T-cell (primary cell): ENCODE data around the gene SCNM1. TPM values are rescaled to one million over a fixed set of nuclear protein-coding genes. Genes with fewer than 3 reads are reported as not detected.

ENCODE experiments used
- ATAC-seq, 4 experiments: fragments of 200-7000 bp in 3 of 4; fragments of 150-1000 bp in 1 of 4; cut with Tn5 transposase; replicated peaks in 1 of 4; 1 replicate in 3 of 4; 2 replicates in 1 of 4; pipeline ENCODE4 v1.10.0; 2021; ENCODE audit warnings: moderate library complexity in 3 of 4, mild to moderate bottlenecking in 2 of 4, moderate number of reproducible peaks in 1 of 4
- CTCF ChIA-PET, 2 donors: fragments of 300-600 bp; sonication (Branson Sonifier 250); formaldehyde crosslinking; loops; one replicate each; lab custom pipeline; 2022; ENCODE audit warnings: antibody characterized with exemption in 2 of 2; lab: Charles Lee
- POLR2A ChIA-PET, 2 donors: fragments of 300-600 bp; sonication (Branson Sonifier 250); formaldehyde crosslinking; loops; one replicate each; lab custom pipeline; 2022; ENCODE audit warnings: antibody characterized with exemption in 2 of 2; lab: Charles Lee
- DNase-seq, 35 experiments: peaks; one replicate each; pipeline versions ENCODE4 v3.0.0 to v3.0.0-alpha.2; 2013 to 2023
- H3K27ac ChIP-seq: one replicate; pipeline ENCODE4 v1.5.1; 2013; ENCODE audit warnings: low read length
- H3K27me3 ChIP-seq, 2 experiments: replicated peaks in 1 of 2; 1 replicate in 1 of 2; 2 replicates in 1 of 2; pipeline versions ENCODE4 v1.6.1 to v1.7.0; 2013; ENCODE audit warnings: low read length in 1 of 2, mixed read lengths in 1 of 2; ENCODE audit not compliant: control insufficient read depth in 2 of 2, insufficient read depth in 2 of 2; ENCODE audit errors: extremely low read depth in 1 of 2
- H3K36me3 ChIP-seq, 2 donors: 1 replicate in 1 of 2; 2 replicates in 1 of 2; pipeline versions ENCODE4 v1.6.1 to v1.7.0; 2013; ENCODE audit warnings: low read length in 1 of 2; ENCODE audit not compliant: control insufficient read depth in 2 of 2, insufficient read depth in 1 of 2; ENCODE audit errors: extremely low read depth in 1 of 2
- H3K4me1 ChIP-seq, 2 experiments: 1 replicate in 1 of 2; 2 replicates in 1 of 2; pipeline versions ENCODE4 v1.6.1 to v1.7.0; 2013; ENCODE audit warnings: low read length in 2 of 2, mixed read lengths in 1 of 2; ENCODE audit not compliant: insufficient read depth in 2 of 2, control insufficient read depth in 1 of 2; ENCODE audit errors: extremely low read depth in 1 of 2
- H3K4me3 ChIP-seq, 2 donors: 1 replicate in 1 of 2; 2 replicates in 1 of 2; pipeline versions ENCODE4 v1.5.1 to v1.7.0; 2013; ENCODE audit warnings: mild to moderate bottlenecking in 2 of 2, low read length in 1 of 2, moderate library complexity in 1 of 2; ENCODE audit not compliant: control insufficient read depth in 1 of 2; ENCODE audit errors: extremely low read depth in 1 of 2
- H3K9me3 ChIP-seq: 2 replicates; pipeline ENCODE4 v1.7.0; 2013
- H3K27ac Mint-ChIP-seq, 2 donors: one replicate each; pipeline ENCODE4 v1.8.0; 2020 to 2021; ENCODE audit warnings: mild to moderate bottlenecking in 2 of 2, mixed read lengths in 2 of 2
- H3K27me3 Mint-ChIP-seq, 2 donors: one replicate each; pipeline ENCODE4 v1.8.0; 2021 to 2022; ENCODE audit warnings: mixed read lengths in 2 of 2
- H3K36me3 Mint-ChIP-seq: one replicate; pipeline ENCODE4 v1.8.0; 2021; ENCODE audit warnings: mixed read lengths
- H3K4me1 Mint-ChIP-seq, 3 donors: one replicate each; pipeline ENCODE4 v1.8.0; 2020 to 2022; ENCODE audit warnings: mixed read lengths in 3 of 3, mild to moderate bottlenecking in 1 of 3
- H3K4me3 Mint-ChIP-seq, 3 donors: one replicate each; pipeline ENCODE4 v1.8.0; 2020 to 2022; ENCODE audit warnings: mild to moderate bottlenecking in 3 of 3, mixed read lengths in 3 of 3, moderate library complexity in 3 of 3
- H3K9me3 Mint-ChIP-seq, 3 donors: one replicate each; pipeline ENCODE4 v1.8.0; 2020 to 2022; ENCODE audit warnings: mixed read lengths in 3 of 3
- WGBS: methylation state at CpG from one replicate; pipeline ENCODE4 v1.1.5; 2013; ENCODE audit warnings: missing lambda C conversion rate; ENCODE audit not compliant: insufficient coverage; 5-methylcytosine and 5-hydroxymethylcytosine counted together
- total RNA-seq, 35 experiments: library from RNA in 6 of 35; stranded (reverse) in 6 of 35; fragments of 120-200 nt in 1 of 35; gene quantifications; one replicate each; pipeline versions ENCODE4 v1.2.1 to v1.2.4 and lab custom pipeline; 2013 to 2026

The SCNM1 gene
- total RNA-seq, 5 donors from 2014 or later (not counting 1 experiment from before 2014, with no cell fraction given), result 35.4 to 60.4 (median 52.4) TPM

GRCh38 chr1:151132335-151133017, 33.5 kb upstream of the SCNM1 start:
- peaks cover 0 to 4% of the 10 kb centered on the region in 2 donors for H3K27me3 Mint-ChIP-seq
- ChIA-PET CTCF (no interaction called here), POLR2A (no interaction called here)
- H3K4me1 Mint-ChIP-seq, result peaks cover 7 to 14% (median 13%) of the 10 kb centered on the region in 3 donors
- H3K4me3 ChIP-seq, result no peak overlapping the region
- H3K36me3 Mint-ChIP-seq, result peaks cover 6% of the 10 kb centered on the region
- H3K9me3 ChIP-seq, result no peaks in the 10 kb centered on the region
- 97% methylated on average over 61 of the region's 74 CpGs for WGBS
- H3K9me3 Mint-ChIP-seq, result no peaks in the 10 kb centered on the region
- ATAC-seq (no peak), DNase-seq (no peak)
- no peaks in the 10 kb centered on the region for H3K36me3 ChIP-seq
- H3K27ac Mint-ChIP-seq, result no peak overlapping the region
- no peak overlapping the region for H3K27ac ChIP-seq
- peaks cover 2 to 11% of the 10 kb centered on the region in 2 experiments for H3K4me1 ChIP-seq
- H3K4me3 Mint-ChIP-seq, result peak overlapping the region in 2 of 3 donors; percentile 71 to 77
- peaks cover 0 to 13% of the 10 kb centered on the region in 2 experiments for H3K27me3 ChIP-seq

- CTCF ChIA-PET, result interaction anchor here in 1 of 2 donors (0.6 kb wide), 1 partner anchor 248 kb away, joined by 3 read pairs; no protein-coding TSS in a partner anchor
- Histone ChIP-seq H3K27me3 (peaks cover 0 to 13% of the 10 kb centered on the region in 2 experiments), H3K9me3 (no peaks in the 10 kb centered on the region), H3K4me1 (peaks cover 2 to 11% of the 10 kb centered on the region in 2 experiments), H3K36me3 (no peaks in the 10 kb centered on the region), H3K27ac (no peak overlapping the region), H3K4me3 (no peak overlapping the region)
- DNase-seq (no peak), ATAC-seq (no peak)
- H3K36me3 Mint-ChIP-seq, result peaks cover 6% of the 10 kb centered on the region
- H3K27ac Mint-ChIP-seq, result no peak overlapping the region
- peaks cover 0 to 4% of the 10 kb centered on the region in 2 donors for H3K27me3 Mint-ChIP-seq
- POLR2A ChIA-PET, result no interaction called here
- H3K4me3 Mint-ChIP-seq, result no peak overlapping the region
- peaks cover 7 to 14% (median 13%) of the 10 kb centered on the region in 3 donors for H3K4me1 Mint-ChIP-seq
- 97% methylated on average over 49 of the region's 65 CpGs for WGBS
- H3K9me3 Mint-ChIP-seq, result no peaks in the 10 kb centered on the region
Measured at GRCh38 chr1:151133018-151133806, 32.7 kb upstream of the SCNM1 start.

GRCh38 chr1:151134396-151134795, 31.5 kb upstream of the SCNM1 start:
- H3K36me3 ChIP-seq, result no peaks in the 10 kb centered on the region
- H3K36me3 Mint-ChIP-seq, result peaks cover 6% of the 10 kb centered on the region
- peaks cover 2 to 11% of the 10 kb centered on the region in 2 experiments for H3K4me1 ChIP-seq
- H3K4me1 Mint-ChIP-seq, result peaks cover 7 to 14% (median 13%) of the 10 kb centered on the region in 3 donors
- CTCF ChIA-PET, result interaction anchor here in 1 of 2 donors (0.5 kb wide), 1 partner anchor 91 kb away, joined by 3 read pairs; no protein-coding TSS in a partner anchor
- H3K4me3 ChIP-seq, result no peak overlapping the region
- H3K27me3 Mint-ChIP-seq, result peaks cover 0 to 4% of the 10 kb centered on the region in 2 donors
- H3K9me3 ChIP-seq, result no peaks in the 10 kb centered on the region
- peak overlapping the region in 1 of 2 donors; percentile 4 for H3K27ac Mint-ChIP-seq
- H3K9me3 Mint-ChIP-seq, result no peaks in the 10 kb centered on the region
- H3K27ac ChIP-seq, result no peak overlapping the region
- WGBS, result no CpG with 5 or more reads among the region's 3 CpGs
- POLR2A ChIA-PET, result interaction anchor here in 1 of 2 donors (0.7 kb wide), 1 partner anchor 21 kb away, joined by 3 read pairs; no protein-coding TSS in a partner anchor
- H3K4me3 Mint-ChIP-seq, result no peak overlapping the region
- no peak for ATAC-seq
- no peak for DNase-seq
- H3K27me3 ChIP-seq, result peaks cover 0 to 13% of the 10 kb centered on the region in 2 experiments

DNA sequence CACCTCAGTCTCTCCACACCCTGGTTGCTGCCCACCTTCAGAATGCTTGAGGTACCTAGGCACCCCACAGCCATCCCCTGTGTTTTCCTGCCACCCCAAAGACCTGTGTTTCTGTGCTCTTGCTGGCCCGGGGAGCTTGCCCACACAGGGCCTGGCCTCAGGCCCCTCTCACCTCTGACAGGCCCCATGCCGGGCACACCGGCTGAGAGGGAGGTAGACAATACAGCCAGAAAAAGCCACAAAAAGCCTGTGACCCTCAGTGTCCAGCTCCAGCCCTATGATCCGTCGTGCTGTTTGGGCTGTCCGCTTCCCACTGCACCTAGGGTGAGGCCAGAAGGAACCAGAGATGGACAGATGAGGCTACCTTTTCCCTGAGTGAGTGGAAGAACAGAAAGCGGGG, 31.0 kb upstream of the SCNM1 start:
- H3K4me1 Mint-ChIP-seq, result peaks cover 7 to 14% (median 13%) of the 10 kb centered on the region in 3 donors
- peaks cover 0 to 4% of the 10 kb centered on the region in 2 donors for H3K27me3 Mint-ChIP-seq
- CTCF ChIA-PET, result interaction anchor here in 1 of 2 donors (0.6 kb wide), 1 partner anchor 16 kb away, joined by 3 read pairs; no protein-coding TSS in a partner anchor
- H3K36me3 Mint-ChIP-seq, result peaks cover 6% of the 10 kb centered on the region
- WGBS, result 86% methylated on average over 5 of the region's 7 CpGs
- Histone ChIP-seq H3K27me3 (peaks cover 0 to 13% of the 10 kb centered on the region in 2 experiments), H3K4me1 (peaks cover 2 to 11% of the 10 kb centered on the region in 2 experiments), H3K4me3 (no peak overlapping the region), H3K9me3 (no peaks in the 10 kb centered on the region), H3K27ac (no peak overlapping the region), H3K36me3 (no peaks in the 10 kb centered on the region)
- no peak overlapping the region for H3K27ac Mint-ChIP-seq
- no peak overlapping the region for H3K4me3 Mint-ChIP-seq
- H3K9me3 Mint-ChIP-seq, result no peaks in the 10 kb centered on the region
- ATAC-seq (no peak), DNase-seq (no peak)
- POLR2A ChIA-PET, result interaction anchor here in 1 of 2 donors (0.5 kb wide), 1 partner anchor 74 kb away, joined by 3 read pairs; no protein-coding TSS in a partner anchor

GRCh38 chr1:151135433-151136385, 30.2 kb upstream of the SCNM1 start:
- Mint-ChIP-seq H3K4me1 (peaks cover 7 to 10% (median 10%) of the 10 kb centered on the region in 3 donors), H3K36me3 (peaks cover 6% of the 10 kb centered on the region), H3K4me3 (no peak overlapping the region), H3K27me3 (peaks cover 0 to 4% of the 10 kb centered on the region in 2 donors), H3K27ac (no peak overlapping the region), H3K9me3 (no peaks in the 10 kb centered on the region)
- no peak overlapping the region for H3K27ac ChIP-seq
- no peak overlapping the region for H3K4me3 ChIP-seq
- no peaks in the 10 kb centered on the region for H3K36me3 ChIP-seq
- H3K9me3 ChIP-seq, result no peaks in the 10 kb centered on the region
- POLR2A ChIA-PET, result interaction anchor here in 1 of 2 donors (0.5 kb wide), 1 partner anchor 74 kb away, joined by 3 read pairs; no protein-coding TSS in a partner anchor
- CTCF ChIA-PET, result interaction anchor here in 1 of 2 donors (0.6 kb wide), 1 partner anchor 16 kb away, joined by 3 read pairs; no protein-coding TSS in a partner anchor
- DNase-seq, result no peak
- ATAC-seq, result no peak
- 90% methylated on average over 2 of the region's 12 CpGs for WGBS
- H3K27me3 ChIP-seq, result peaks cover 0 to 13% of the 10 kb centered on the region in 2 experiments
- peaks cover 2 to 11% of the 10 kb centered on the region in 2 experiments for H3K4me1 ChIP-seq
